Measurements from ENCODE around the gene AUTS2. TPM values are rescaled to one million over a fixed set of nuclear protein-coding genes. Genes with fewer than 3 reads are reported as not detected.

The AUTS2 gene
- total RNA-seq, 3 donors from 2014 or later = 31.5 to 94.3 (median 81.3) TPM

- intact Hi-C loops (cut with DNase I; ENCODE audit: low total_unique reads) = no loop called here
- Histone ChIP-seq H3K4me1 (peaks cover 0 to 6% of the 10 kb centered on the region in 2 donors), H3K27ac (no peak overlapping the region), H3K27me3 (no peaks in the 10 kb centered on the region), H3K4me3 (no peak overlapping the region), H3K9me3 (no peaks in the 10 kb centered on the region), H3K36me3 (no peaks in the 10 kb centered on the region)
- DNase-seq (ENCODE audit: low spot score in 2 of 2) = no peak
- no peak for TF ChIP-seq POLR2AphosphoS5 (IDR thresholded peaks at IDR 0.05)
- TF ChIP-seq POLR2A (IDR thresholded peaks at IDR 0.05) = no peak
- no peak for TF ChIP-seq CTCF (IDR thresholded peaks at IDR 0.05)
Observed at GRCh38 chr7:69825113-69825972, 227.1 kb downstream of the AUTS2 start.

GRCh38 chr7:69826283-69826682, 228.0 kb downstream of the AUTS2 start:
- Histone ChIP-seq H3K4me3 (no peak overlapping the region), H3K27ac (no peak overlapping the region), H3K9me3 (no peaks in the 10 kb centered on the region), H3K4me1 (peaks cover 0 to 6% of the 10 kb centered on the region in 2 donors), H3K27me3 (no peaks in the 10 kb centered on the region), H3K36me3 (no peaks in the 10 kb centered on the region)
- DNase-seq (ENCODE audit: low spot score in 2 of 2) = no peak
- TF ChIP-seq CTCF (IDR thresholded peaks at IDR 0.05) (no peak), POLR2A (IDR thresholded peaks at IDR 0.05) (no peak), POLR2AphosphoS5 (IDR thresholded peaks at IDR 0.05) (no peak)
- intact Hi-C loops (cut with DNase I; ENCODE audit: low total_unique reads) = no loop called here

GRCh38 chr7:69827140-69827539, 228.9 kb downstream of the AUTS2 start:
- Histone ChIP-seq H3K4me1 (peaks cover 0 to 6% of the 10 kb centered on the region in 2 donors), H3K27me3 (no peaks in the 10 kb centered on the region), H3K9me3 (no peaks in the 10 kb centered on the region), H3K4me3 (no peak overlapping the region), H3K27ac (no peak overlapping the region), H3K36me3 (no peaks in the 10 kb centered on the region)
- no peak for TF ChIP-seq POLR2A (IDR thresholded peaks at IDR 0.05)
- TF ChIP-seq POLR2AphosphoS5 (IDR thresholded peaks at IDR 0.05) = no peak
- TF ChIP-seq CTCF (IDR thresholded peaks at IDR 0.05) = no peak
- intact Hi-C loops (cut with DNase I; ENCODE audit: low total_unique reads) = no loop called here
- DNase-seq (ENCODE audit: low spot score in 2 of 2) = no peak

- Histone ChIP-seq H3K36me3 (no peaks in the 10 kb centered on the region), H3K4me3 (no peak overlapping the region), H3K27ac (no peak overlapping the region), H3K9me3 (no peaks in the 10 kb centered on the region), H3K4me1 (peaks cover 0 to 6% of the 10 kb centered on the region in 2 donors), H3K27me3 (no peaks in the 10 kb centered on the region)
- intact Hi-C loops (cut with DNase I; ENCODE audit: low total_unique reads) = no loop called here
- DNase-seq (ENCODE audit: low spot score in 2 of 2) = no peak
- no peak for TF ChIP-seq CTCF (IDR thresholded peaks at IDR 0.05)
- TF ChIP-seq POLR2AphosphoS5 (IDR thresholded peaks at IDR 0.05) = no peak
- no peak for TF ChIP-seq POLR2A (IDR thresholded peaks at IDR 0.05)
Observed at GRCh38 chr7:69827558-69827957, 229.3 kb downstream of the AUTS2 start.

- TF ChIP-seq POLR2A (IDR thresholded peaks at IDR 0.05) = no peak
- TF ChIP-seq POLR2AphosphoS5 (IDR thresholded peaks at IDR 0.05) = no peak
- no peak for TF ChIP-seq CTCF (IDR thresholded peaks at IDR 0.05)
- no peak for DNase-seq (ENCODE audit: low spot score in 2 of 2)
- Histone ChIP-seq H3K36me3 (no peaks in the 10 kb centered on the region), H3K9me3 (no peaks in the 10 kb centered on the region), H3K27me3 (no peaks in the 10 kb centered on the region), H3K4me3 (no peak overlapping the region), H3K27ac (no peak overlapping the region), H3K4me1 (no peaks in the 10 kb centered on the region)
- intact Hi-C loops (cut with DNase I; ENCODE audit: low total_unique reads) = no loop called here
Observed at GRCh38 chr7:69832356-69832755, 234.1 kb downstream of the AUTS2 start.

All from breast epithelium (tissue), 4 donors.